HG02852 (cell line): ENCODE measurements around the gene DNAH2.

Experiments
- ATAC-seq: cut with Tn5 transposase; IDR thresholded peaks from one replicate; pipeline ENCODE4 v1.9.1; 2021; ENCODE audit warnings: mild to moderate bottlenecking, moderate library complexity; ENCODE audit not compliant: unreplicated experiment

Gene DNAH2

GRCh38 chr17:7838090-7839075 is 120.8 kb downstream of the DNAH2 start:
- no peak for ATAC-seq

- no peak for ATAC-seq
Observed at GRCh38 chr17:7839190-7839875, 121.8 kb downstream of the DNAH2 start.

GRCh38 chr17:7839876-7840261 is 122.3 kb downstream of the DNAH2 start:
- ATAC-seq, result no peak

- ATAC-seq, result no peak
Observed at GRCh38 chr17:7840441-7840840, 122.9 kb downstream of the DNAH2 start.

DNA sequence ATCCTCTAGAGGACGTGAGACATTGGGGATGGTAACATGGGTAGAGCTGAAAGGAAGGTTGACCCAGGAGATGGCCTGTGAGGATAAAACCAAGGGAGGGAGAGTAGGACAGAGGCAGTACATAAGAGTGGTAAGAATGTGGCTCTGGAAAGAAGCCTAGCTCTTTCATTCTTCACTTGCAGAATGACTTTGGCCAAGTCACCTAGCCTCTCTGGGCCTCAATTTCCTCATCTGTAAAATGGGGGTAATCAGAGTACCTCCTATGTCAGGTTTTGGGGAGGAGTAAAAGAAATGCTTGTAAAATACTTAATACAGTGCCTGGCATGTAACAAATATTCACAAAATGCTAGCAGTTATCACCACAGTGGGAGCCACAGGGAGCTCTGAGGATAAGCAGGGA is 123.3 kb downstream of the DNAH2 start:
- no peak for ATAC-seq

DNA sequence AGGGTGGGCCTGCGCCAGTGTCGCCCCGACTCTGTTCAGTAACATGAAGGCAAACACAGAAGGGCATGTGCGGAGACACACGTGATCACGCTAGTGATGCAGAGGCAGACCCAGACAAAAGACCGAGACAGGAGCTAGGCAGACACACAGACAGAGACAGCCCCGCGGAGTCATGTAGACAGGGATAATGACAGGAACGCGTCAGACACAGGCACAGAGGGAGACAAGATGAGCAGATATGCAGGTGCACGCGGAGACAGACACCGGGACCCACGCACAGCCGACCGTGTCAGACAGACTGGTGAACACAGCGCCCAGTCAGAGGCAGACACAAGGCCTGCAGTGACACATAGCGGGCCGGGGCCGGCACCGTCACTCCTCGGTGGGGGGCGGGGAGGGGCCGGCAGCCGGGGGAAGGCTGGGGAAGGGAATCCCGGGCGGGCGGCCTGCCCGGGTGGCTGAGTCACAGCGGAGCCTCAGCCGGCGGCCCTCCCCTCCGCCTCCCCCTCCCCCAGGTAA is 123.9 kb downstream of the DNAH2 start:
- no peak for ATAC-seq

DNA sequence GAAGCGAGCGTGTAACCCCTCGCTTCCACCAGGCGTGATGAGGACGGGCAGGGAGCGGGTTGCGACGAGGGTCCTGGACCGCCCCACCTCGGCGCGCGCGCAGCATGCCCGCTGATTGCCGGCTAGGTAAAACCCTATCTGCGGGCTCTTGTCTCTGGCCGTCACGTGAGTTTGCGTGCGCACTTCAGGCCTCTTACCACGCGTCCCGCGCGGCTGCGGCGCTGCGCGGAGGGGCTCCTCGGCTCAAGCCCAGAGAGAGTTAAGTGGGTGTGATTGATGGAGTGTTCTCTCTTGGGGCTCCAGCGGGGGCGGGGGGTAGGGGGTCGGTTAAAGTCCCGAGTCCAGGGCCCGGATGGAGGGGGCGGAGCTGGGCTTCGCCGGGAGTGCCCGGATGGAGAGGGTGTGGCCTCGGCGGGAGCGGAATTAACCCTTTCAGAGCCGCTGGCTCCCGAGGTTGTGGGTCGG is 124.4 kb downstream of the DNAH2 start:
- peak; percentile 25 for ATAC-seq

GRCh38 chr17:7842380-7843256 is 125.1 kb downstream of the DNAH2 start:
- ATAC-seq, result peak; percentile 36

GRCh38 chr17:7843257-7843535 is 125.7 kb downstream of the DNAH2 start:
- ATAC-seq, result no peak

GRCh38 chr17:7843536-7844291 is 126.2 kb downstream of the DNAH2 start:
- peak; percentile 29 for ATAC-seq

DNA sequence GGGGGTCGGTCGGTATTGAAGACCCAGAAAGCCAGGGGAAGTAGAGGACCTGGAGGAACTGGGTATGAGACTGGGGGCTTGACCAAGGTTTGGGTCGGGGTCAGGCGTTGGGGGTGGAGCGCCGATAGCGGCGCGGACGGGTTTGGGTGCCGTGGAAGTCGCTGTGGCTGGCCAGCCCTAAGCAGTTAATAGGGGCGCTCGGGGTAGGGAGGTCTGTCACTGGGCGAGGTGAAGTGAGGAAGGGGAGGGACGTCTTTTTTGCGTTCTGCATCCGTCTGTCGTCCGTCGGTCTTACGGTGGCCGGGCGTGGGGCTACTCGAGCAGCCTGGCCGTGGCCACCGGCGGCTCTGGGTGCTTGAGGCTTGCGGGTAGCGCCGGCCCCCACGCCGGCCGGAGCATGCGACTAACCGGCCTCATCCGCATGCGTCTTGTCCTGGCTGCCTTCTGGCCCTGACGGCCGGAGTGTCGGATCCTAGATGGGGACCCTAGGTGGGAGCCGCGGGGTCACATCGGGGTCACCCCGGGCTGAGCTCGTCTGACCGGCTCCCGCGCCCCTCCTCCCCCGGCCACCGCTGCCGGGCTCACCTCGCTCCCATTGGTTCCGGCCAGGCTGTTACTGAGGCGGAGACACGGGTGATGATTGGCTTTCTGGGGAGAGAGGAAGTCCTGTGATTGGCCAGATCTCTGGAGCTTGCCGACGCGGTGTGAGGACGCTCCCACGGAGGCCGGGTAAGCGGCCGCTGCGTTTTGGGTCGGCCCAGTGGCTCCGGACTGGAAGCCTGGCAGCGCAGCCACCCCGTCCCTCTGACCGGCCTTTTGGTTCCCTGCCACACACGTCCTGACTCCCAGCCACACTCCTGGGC is 127.0 kb downstream of the DNAH2 start:
- peak; percentile 51 for ATAC-seq

GRCh38 chr17:7845359-7846062 is 128.0 kb downstream of the DNAH2 start:
- no peak for ATAC-seq

- no peak for ATAC-seq
Observed at GRCh38 chr17:7846063-7846735, 128.7 kb downstream of the DNAH2 start.

GRCh38 chr17:7846765-7847661 is 129.5 kb downstream of the DNAH2 start:
- no peak for ATAC-seq

DNA sequence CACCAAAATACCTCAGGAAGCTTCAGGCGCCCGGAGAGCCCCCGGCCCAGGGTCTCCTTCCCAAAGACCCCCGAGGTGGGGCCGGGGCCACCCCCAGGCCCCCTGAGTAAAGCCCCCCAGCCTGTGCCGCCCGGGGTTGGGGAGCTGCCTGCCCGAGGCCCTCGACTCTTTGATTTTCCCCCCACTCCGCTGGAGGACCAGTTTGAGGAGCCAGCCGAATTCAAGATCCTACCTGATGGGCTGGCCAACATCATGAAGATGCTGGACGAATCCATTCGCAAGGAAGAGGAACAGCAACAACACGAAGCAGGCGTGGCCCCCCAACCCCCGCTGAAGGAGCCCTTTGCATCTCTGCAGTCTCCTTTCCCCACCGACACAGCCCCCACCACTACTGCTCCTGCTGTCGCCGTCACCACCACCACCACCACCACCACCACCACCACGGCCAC is 130.6 kb downstream of the DNAH2 start:
- ATAC-seq, result no peak

- no peak for ATAC-seq
Observed at GRCh38 chr17:7848739-7849129, 131.2 kb downstream of the DNAH2 start.

GRCh38 chr17:7849130-7849750 is 131.7 kb downstream of the DNAH2 start:
- ATAC-seq, result no peak
